Activated T-helper 1 cell treated with anti-CD3 and anti-CD28 coated beads, Interleukin-2, amount 50 U/mL, for 16 hours (primary cell): Measurements from ENCODE around the gene SH3RF3.

Source experiments
- DNase-seq, 2 donors: peaks; one replicate each; pipeline ENCODE4 v3.0.0-alpha.2; 2020; ENCODE audit warnings: low read depth in 1 of 2, low spot score in 1 of 2

SH3RF3 gene

GRCh38 chr2:109513749-109514588 lies 385.0 kb downstream of the SH3RF3 start:
- DNase-seq = no peak

- no peak for DNase-seq
Observed at GRCh38 chr2:109514857-109515256, 385.9 kb downstream of the SH3RF3 start.

GRCh38 chr2:109516445-109517117 lies 387.6 kb downstream of the SH3RF3 start:
- no peak for DNase-seq

- no peak for DNase-seq
Observed at GRCh38 chr2:109517118-109517889, 388.3 kb downstream of the SH3RF3 start.

GRCh38 chr2:109519513-109519912 lies 390.5 kb downstream of the SH3RF3 start:
- DNase-seq = no peak

GRCh38 chr2:109521233-109522062 lies 392.4 kb downstream of the SH3RF3 start:
- no peak for DNase-seq

GRCh38 chr2:109522063-109522374 lies 393.0 kb downstream of the SH3RF3 start:
- no peak for DNase-seq

- DNase-seq = no peak
Observed at GRCh38 chr2:109523121-109523520, 394.1 kb downstream of the SH3RF3 start.

- no peak for DNase-seq
Observed at GRCh38 chr2:109523536-109524361, 394.7 kb downstream of the SH3RF3 start.

- DNase-seq = no peak
Observed at GRCh38 chr2:109525836-109526235, 396.8 kb downstream of the SH3RF3 start.

- no peak for DNase-seq
Observed at GRCh38 chr2:109526442-109526970, 397.5 kb downstream of the SH3RF3 start.

GRCh38 chr2:109527079-109527478 lies 398.1 kb downstream of the SH3RF3 start:
- DNase-seq = no peak

GRCh38 chr2:109527846-109528705 lies 399.1 kb downstream of the SH3RF3 start:
- DNase-seq = no peak

- no peak for DNase-seq
Observed at GRCh38 chr2:109528811-109529501, 400.0 kb downstream of the SH3RF3 start.

GRCh38 chr2:109529532-109530449 lies 400.8 kb downstream of the SH3RF3 start:
- DNase-seq = no peak

- no peak for DNase-seq
Observed at GRCh38 chr2:109530712-109531111, 401.7 kb downstream of the SH3RF3 start.

- DNase-seq = no peak
Observed at GRCh38 chr2:109531221-109531620, 402.2 kb downstream of the SH3RF3 start.
